GM08714 (cell line): ENCODE results near the gene FUOM.

Experiments used
- H3K4me3 ChIP-seq: fragments of 200-500 bp; sonication (Bioruptor generic); 2 replicates; pipeline ENCODE4 v1.5.1; 2014; ENCODE audit warnings: mild to moderate bottlenecking, low read length, inconsistent platforms
- ZNF274 ChIP-seq: IDR thresholded peaks from 2 replicates; pipeline ENCODE4 v1.6.1; 2012; ENCODE audit warnings: mild to moderate bottlenecking, low read depth, low read length

FUOM gene

DNA sequence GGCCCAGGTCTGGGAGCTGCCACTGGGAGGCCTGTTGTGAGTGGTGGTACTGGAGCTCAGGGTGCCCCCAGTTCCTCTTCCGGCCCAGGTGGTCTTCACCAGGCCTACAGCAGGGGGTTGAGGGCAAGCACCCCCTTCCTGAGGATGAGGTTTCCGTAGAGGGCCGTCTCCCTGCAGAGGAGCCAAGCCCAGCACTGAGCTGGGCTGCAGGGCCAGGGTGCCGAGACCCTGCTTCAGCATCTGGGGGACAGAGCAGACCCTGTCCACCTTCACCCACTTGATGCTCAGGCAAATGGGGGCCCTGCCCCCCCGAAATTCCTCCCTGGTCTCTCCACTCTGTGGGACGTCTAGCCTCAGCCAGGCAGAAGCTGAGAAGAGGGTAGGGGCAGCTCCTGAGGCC lies 2.6 kb downstream of the FUOM start:
- H3K4me3 ChIP-seq: no peak overlapping the region

DNA sequence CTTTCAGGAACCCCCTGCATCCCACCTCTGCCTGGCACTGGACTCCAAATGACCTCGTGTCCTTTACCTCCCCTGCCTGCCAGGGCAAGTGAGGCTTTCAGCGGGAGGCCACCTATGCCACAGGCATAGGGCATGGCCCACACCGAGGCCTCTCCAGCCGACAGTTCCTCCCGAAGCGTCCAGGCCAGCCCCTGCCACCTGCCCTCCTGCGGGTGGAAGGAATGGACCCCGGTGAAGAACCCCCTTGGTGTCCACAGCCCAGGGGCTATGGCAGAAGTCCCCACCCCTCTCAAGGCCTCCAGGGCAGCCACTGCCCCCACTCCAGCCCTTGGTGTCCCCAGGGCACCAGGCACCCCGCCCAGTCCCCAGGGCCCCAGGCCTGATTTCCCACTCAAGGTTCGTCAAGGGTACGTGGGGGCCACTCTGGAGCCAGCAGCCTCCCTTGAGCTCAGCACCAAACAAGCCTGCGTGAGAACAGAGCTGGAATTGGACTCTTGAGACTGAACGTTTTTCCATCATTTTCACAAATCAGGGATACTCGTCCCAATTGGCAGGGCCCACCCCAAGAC lies 3.1 kb downstream of the FUOM start:
- TF ChIP-seq ZNF274: no peak
- no peak overlapping the region for H3K4me3 ChIP-seq

More for the DNA sequence above, 2.6 kb downstream of the FUOM start:
- no peak for TF ChIP-seq ZNF274

GRCh38 chr10:133353988-133354605 lies 3.7 kb downstream of the FUOM start:
- TF ChIP-seq ZNF274: no peak
- no peak overlapping the region for H3K4me3 ChIP-seq

- no peak overlapping the region for H3K4me3 ChIP-seq
- TF ChIP-seq ZNF274: no peak
Measured at GRCh38 chr10:133353202-133353959, 4.4 kb downstream of the FUOM start.

DNA sequence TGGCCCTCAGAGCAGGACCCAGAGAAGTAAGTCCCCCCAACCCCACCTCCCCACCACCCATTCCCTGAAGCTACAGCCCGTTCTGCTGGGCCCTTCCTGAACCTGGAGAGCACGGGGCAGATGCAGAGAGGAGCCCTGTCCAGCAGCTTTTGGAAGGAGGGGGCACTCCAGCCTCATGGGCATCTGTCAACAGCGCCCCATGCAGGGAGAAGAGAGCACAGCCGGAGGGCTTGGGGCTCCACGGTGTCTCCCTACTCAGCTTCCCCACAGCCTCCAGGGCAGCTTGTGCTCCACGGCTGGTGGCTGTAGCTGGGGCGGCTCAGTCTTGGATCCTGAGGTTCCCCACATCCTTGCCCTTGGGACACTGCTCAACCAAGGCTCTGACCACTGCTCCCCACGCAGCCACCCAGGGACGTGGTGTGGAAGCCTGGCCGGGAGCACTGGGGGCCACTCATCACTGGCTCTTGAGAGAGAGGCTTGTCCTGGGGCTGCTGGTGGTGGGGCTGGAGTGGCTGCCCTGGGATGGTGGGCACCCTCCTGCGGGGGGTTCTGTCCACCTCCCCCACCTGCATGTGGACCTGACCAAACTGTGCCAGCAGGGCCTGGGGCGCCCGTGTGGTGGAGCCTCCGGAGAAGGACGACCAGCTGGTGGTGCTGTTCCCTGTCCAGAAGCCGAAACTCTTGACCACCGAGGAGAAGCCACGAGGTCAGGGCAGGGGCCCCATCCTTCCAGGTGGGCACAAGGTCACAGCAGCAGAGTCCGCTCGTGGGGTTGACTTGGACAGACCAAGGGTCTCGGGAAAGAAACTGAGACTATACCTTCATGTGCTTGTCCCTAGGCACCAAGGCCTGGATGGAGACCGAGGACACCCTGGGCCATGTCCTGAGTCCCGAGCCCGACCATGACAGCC lies 6.2 kb downstream of the FUOM start:
- TF ChIP-seq ZNF274: no peak
- H3K4me3 ChIP-seq: no peak overlapping the region

- H3K4me3 ChIP-seq: no peak overlapping the region
- TF ChIP-seq ZNF274: no peak
Measured at GRCh38 chr10:133350950-133351329, 6.9 kb downstream of the FUOM start.

- no peak for TF ChIP-seq ZNF274
- H3K4me3 ChIP-seq: no peak overlapping the region
Measured at GRCh38 chr10:133350283-133350949, 7.4 kb downstream of the FUOM start.

DNA sequence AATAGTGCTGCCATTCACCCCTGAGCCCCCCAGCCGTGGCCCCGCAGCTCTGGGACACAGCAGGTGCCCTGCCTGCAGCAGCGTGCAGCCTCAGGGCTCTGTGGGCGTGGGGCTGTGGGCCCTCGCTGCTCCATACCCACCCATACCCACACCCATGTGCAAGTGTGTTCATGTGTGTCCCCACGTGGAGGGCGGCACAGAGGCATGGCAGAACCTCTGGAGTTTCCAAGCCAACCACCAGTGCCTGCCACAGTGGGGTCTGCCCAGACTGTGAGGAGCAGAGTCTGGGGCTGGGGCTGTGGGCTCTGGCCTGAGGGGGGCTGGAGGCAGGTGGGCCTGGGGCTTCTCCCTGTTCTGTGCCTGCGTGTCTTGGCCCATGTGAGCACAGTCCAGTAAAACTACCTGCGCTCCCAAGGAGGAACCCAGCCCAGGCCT lies 8.2 kb downstream of the FUOM start:
- no peak overlapping the region for H3K4me3 ChIP-seq
- TF ChIP-seq ZNF274: no peak

DNA sequence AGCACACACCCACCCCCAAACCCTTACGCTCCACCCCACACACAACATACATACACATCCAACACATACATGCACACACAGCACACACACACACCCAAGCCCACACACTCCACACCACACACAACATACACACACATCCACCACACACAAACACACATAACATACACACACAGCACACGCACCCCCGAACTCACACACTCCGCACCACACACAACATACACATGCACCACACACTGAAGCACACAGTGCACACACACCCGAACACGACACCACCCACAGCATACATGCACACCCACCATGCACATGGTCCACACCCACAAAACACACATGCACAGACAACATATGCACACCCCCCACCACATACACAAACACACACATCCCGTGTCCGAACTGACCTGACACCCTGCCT lies 8.7 kb downstream of the FUOM start:
- no peak for TF ChIP-seq ZNF274
- no peak overlapping the region for H3K4me3 ChIP-seq

DNA sequence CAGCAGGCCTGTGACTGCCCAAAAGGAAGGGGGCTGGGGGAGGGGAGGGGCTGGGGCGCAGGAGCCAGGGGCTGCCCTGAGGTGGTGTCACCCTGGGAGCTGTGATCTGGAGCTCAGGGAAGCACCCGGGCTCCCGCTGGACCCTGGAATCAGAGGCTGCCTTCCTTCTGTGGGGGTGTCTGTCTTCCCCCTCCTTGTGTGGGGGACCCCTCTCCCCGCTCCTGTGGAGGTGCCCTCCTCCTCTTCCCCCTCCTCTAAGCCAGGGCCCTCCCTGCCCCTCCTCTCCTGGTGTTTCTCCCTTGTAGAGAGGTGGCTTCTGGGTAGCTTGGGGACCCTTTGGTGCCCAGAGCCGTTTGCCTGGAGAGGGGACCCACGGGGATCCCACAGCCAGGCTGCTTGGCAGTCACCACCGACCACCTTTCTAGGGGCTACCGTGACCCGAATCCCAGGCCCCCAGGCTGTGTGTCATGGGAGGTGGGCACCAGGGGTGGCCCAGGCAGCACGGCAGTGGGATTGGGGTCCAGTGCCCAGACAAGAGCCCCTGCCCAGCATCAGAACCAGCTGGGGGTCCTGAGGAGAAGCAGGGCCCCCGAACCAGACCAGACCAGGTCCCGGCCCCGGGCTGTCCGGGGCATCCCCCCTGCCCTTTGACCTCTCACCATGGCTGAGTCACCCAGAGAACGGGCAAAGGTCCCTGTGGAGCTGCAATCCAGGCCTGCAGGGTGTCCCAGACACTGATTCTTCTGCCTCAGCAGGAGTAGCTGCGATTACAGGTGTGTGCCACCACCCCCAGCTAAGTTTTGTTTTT lies 9.9 kb downstream of the FUOM start:
- TF ChIP-seq ZNF274: no peak
- no peak overlapping the region for H3K4me3 ChIP-seq

- H3K4me3 ChIP-seq: no peak overlapping the region
- no peak for TF ChIP-seq ZNF274
Measured at GRCh38 chr10:133346413-133346812, 11.4 kb downstream of the FUOM start.

DNA sequence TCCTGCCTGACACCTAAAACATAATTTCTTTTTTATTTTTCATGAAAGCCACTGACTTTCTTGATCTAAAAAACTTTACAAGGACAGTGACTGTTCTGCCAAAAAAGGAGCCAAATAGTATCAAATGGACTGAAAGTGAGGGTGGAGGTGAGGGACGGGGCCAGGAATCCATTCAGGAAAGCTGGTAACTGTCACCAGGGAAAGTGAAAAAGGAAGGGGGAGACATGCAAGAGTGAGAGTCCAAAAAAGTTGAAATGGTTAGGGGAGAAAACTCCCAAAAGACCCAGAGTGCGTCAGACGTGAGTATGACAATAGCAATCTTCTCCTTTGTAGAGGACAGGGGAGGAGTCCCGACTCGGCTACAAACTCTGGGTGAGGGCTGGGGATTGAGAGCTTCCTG lies 13.6 kb downstream of the FUOM start:
- H3K4me3 ChIP-seq: no peak overlapping the region
- no peak for TF ChIP-seq ZNF274

DNA sequence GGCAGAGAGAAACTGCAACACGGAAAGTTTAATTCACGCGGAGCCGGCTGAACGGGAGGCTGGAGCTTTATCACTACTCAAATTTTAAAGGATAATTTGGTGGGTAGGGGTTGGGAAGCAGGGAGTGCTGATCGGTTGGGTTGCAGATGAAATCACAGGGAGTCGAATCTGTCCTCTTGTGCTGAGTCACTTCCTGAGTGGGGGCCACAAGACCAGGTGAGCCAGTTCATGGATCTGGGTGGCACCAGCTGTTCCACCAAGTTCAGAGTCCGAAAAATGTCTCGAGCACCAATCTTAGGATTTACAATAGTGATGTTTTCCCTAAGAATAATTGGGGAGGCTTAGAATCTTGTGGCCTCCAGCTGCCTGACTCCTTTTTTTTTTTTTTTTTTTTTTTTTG lies 14.3 kb downstream of the FUOM start:
- H3K4me3 ChIP-seq: no peak overlapping the region
- no peak for TF ChIP-seq ZNF274
